DLD1 (cell line): ENCODE data around the gene SLC41A1.

ENCODE experiments used
- in situ Hi-C: cut with HindIII; loops from 2 replicates; pipeline ENCODE4 v1.10.0; 2017; ENCODE audit warnings: low sequenced_read_pairs

SLC41A1 gene

GRCh38 chr1:205760606-205761005 is 52.4 kb downstream of the SLC41A1 start:
- in situ Hi-C loops, result no loop called here

- in situ Hi-C loops, result no loop called here
These were observed 56.4 kb downstream of the SLC41A1 start for GRCh38 chr1:205756552-205756951.

GRCh38 chr1:205754857-205755256 is 58.1 kb downstream of the SLC41A1 start:
- in situ Hi-C loops, result no loop called here

GRCh38 chr1:205751036-205751651 is 61.9 kb downstream of the SLC41A1 start:
- in situ Hi-C loops, result no loop called here

GRCh38 chr1:205750138-205751035 is 62.6 kb downstream of the SLC41A1 start, which contains the start of gene NUCKS1:
TSS of gene NUCKS1 (minus strand) at chr1:205750182. CDS start at chr1:205749973, 209 bp downstream.
- in situ Hi-C loops, result no loop called here

GRCh38 chr1:205749234-205750137 is 63.5 kb downstream of the SLC41A1 start:
- in situ Hi-C loops, result no loop called here

- in situ Hi-C loops, result no loop called here
These were observed 64.4 kb downstream of the SLC41A1 start for GRCh38 chr1:205748403-205749233.

- in situ Hi-C loops, result no loop called here
These were observed 66.1 kb downstream of the SLC41A1 start for GRCh38 chr1:205746757-205747412.

GRCh38 chr1:205744403-205744802 is 68.6 kb downstream of the SLC41A1 start:
- in situ Hi-C loops, result no loop called here

GRCh38 chr1:205743977-205744376 is 69.0 kb downstream of the SLC41A1 start:
- in situ Hi-C loops, result no loop called here

GRCh38 chr1:205741681-205742080 is 71.3 kb downstream of the SLC41A1 start:
- in situ Hi-C loops, result no loop called here

- in situ Hi-C loops, result no loop called here
These were observed 73.4 kb downstream of the SLC41A1 start for GRCh38 chr1:205739348-205740160.
